CD4-positive, alpha-beta T cell treated with Interleukin-6 at 100 ng/mL for 8 hours (primary cell): ENCODE data around the gene ACKR3.

Experiments
- DNase-seq: peaks from one replicate; pipeline ENCODE4 v3.0.0-alpha.2; 2020; ENCODE audit warnings: mixed read lengths, low spot score

Gene ACKR3

GRCh38 chr2:236569573-236569973 lies at the start of gene ACKR3:
Gene ACKR3 (plus strand): TSS chr2:236569825. CDS start chr2:236580466, 10,641 bp downstream.
- peak; percentile 87 for DNase-seq

GRCh38 chr2:236521556-236521955 lies 48.1 kb upstream of the ACKR3 start:
- DNase-seq = no peak

GRCh38 chr2:236523249-236523648 lies 46.4 kb upstream of the ACKR3 start:
- no peak for DNase-seq

- no peak for DNase-seq
These were observed 44.1 kb upstream of the ACKR3 start for GRCh38 chr2:236525411-236525997.

DNA sequence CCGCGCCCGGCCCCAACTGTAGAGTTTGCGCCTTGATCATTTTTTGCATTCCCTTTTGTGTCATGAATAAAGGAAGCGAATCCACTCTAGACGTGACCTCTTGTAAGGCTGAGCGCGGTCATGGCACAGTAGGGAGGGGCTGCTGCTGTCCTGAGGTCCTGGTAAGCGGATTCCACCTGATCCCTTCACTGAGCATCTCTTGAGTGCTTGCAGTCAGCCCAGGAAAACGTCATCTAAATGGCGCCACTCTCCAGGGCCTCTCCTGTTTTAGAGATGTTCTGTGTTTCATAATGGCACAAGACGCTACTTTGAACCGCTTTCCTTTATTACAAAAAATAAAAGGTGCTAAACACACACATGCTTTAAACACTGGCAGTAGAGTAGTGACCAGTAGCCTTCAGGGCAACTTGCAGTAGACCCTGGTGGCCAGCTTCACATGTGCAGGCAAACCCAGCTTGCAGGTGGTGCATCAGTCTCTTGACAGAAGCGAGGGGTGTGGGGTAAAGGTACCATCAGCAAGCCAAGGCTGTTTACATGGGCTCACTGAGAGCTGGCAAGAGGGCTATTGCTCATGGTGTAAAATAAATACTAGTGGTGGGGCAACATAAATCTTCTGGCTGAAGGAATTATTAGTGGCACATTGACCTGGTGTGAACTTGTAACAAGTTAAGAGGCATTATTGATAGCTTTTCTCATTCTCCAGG lies 43.0 kb upstream of the ACKR3 start:
- DNase-seq = no peak

GRCh38 chr2:236527159-236527630 lies 42.4 kb upstream of the ACKR3 start:
- DNase-seq = no peak

DNA sequence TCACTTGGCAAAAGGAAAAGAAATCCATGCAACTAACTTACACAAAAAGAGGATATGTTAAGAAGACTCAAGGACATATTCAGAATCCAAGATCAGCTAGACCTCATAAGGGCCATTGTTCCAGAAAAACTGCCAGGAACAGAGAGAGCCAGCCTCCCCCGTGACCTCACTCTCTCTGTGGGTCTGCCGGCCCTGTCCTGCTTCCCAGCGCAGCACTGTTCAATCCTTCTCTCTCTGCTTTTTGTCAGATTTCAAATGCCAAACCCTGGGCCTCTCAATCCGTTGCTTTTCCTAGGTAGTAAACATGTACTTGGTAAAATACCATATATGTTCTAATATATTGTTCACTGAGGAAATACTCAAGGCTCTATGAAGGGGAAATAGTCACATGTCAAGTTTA lies 40.0 kb upstream of the ACKR3 start:
- DNase-seq = no peak

DNA sequence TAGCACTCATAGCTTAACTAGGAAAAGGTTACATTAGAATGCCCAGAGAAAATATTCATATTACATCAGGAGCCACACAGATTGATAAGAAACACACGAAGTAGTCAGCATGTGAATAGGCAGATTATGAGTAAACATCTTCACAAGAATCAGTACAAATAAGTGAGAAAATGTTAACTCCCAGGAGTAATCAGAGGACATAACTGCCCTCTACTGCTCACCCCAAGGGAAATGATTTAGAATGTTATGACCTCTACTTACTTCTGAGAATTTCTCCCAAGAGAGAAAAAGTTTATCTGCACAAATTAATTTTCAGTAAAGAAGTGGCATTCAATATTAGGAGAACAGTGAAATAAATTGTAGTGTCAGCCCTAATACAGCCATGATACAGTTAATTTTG lies 39.1 kb upstream of the ACKR3 start:
- DNase-seq = no peak

GRCh38 chr2:236531195-236531594 lies 38.4 kb upstream of the ACKR3 start:
- no peak for DNase-seq

DNA sequence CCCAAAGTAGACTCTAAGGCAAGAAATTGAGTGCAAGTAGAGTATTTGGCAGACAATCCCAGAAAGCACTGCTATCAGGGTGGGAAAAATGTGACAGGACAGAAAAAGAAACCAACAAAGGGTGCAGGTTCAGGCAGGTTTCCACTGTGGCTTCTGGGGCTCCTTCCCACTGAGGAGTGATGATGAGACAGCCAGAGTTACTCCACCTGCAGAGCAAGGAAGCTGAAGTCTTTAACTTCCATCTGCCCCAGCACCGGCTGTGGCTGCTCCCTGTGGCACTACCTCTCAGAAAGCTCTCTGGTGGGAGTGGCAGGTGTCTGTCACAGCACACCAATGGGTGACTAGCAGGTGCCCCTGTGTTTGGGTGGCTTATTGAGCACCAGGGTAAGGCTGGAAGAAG lies 37.6 kb upstream of the ACKR3 start:
- no peak for DNase-seq

DNA sequence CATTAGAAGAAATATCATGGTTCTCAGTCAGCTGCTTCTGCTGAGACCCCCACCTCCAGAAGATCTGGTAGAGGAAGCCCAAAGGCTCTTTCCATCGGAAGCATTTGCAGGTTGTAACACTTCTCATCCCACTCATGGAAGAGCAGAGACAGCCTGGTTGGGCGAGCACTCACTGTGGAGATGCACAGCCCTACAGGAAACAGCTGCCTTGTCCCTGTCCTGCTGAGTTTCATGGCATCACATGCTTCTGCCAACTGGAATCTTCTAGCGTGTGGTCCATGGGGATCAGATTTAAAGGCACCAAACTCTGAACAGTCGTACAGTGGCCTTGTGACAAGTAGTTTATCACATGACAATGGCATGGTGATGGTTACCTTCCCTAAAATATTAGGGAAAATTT lies 36.3 kb upstream of the ACKR3 start:
- DNase-seq = no peak

DNA sequence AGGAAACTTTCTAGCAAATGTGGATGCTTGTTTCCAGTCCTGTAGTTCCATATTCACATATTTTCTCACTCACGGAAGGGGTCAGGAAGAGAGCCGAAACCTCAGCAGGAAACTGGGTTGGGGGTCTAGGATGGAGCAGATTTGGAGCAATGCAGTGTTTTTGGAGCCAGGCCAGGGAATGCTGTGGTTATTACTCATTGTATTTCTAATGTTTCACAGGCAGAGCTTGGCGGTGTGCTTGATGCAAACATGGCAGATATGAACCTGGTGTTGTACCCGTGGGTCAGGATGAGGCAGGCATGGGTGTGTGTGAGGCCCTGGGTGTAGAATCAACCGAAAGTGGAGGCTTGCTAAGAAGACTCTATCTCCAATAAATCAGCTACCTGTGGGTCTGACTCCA lies 34.6 kb upstream of the ACKR3 start:
- no peak for DNase-seq

- peak; percentile 70 for DNase-seq
These were observed 32.8 kb upstream of the ACKR3 start for GRCh38 chr2:236536727-236537398.

- DNase-seq = no peak
These were observed 31.4 kb upstream of the ACKR3 start for GRCh38 chr2:236538242-236538641.

DNA sequence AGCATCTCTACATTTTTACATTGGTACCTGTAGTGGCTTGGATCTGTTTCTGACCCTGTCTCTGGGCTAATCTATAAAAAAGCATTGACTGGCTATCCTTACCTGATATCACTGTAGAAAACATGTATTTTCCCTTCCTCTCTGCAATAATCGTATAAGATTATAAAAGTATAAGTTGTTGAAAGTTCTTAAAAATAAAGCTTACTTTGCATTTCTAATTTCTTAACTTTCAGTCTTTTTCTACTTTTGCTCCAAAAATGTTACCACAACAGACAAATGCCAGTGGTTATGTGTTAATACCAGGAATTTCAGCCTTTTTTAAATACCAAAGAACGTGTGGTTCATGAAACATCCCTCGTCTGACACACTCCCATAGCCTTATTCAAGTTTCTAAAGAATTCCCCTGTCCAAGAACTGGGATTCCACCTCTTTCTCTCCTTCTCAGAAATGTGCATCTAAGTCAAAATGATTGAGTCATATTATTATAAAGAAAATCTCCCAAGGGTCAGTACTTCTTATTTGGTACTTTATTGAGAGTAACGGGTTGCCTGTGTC lies 28.5 kb upstream of the ACKR3 start:
- no peak for DNase-seq

DNA sequence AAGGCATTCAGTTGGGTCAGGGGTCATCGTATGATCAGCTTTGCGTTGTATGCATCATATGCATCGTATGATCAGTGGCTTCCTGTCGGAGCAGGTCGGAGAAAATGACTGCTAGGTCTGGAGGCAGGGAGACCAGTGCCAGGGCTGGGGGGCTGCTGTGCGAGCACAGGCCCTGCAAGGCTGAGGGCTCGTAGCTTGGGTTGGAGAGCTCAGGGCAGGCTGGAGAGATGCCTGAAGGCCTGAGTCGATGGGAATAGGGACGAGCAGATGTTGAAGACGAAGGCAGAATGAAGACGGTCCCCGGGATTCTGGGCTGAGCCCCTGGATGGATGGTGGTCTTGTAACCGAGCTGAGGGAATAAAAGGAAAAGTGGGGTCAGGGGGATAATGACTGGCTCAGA lies 25.3 kb upstream of the ACKR3 start:
- no peak for DNase-seq

- DNase-seq = no peak
These were observed 24.4 kb upstream of the ACKR3 start for GRCh38 chr2:236545248-236545658.

GRCh38 chr2:236545814-236546480 lies 23.7 kb upstream of the ACKR3 start:
- DNase-seq = peak; percentile 38

DNA sequence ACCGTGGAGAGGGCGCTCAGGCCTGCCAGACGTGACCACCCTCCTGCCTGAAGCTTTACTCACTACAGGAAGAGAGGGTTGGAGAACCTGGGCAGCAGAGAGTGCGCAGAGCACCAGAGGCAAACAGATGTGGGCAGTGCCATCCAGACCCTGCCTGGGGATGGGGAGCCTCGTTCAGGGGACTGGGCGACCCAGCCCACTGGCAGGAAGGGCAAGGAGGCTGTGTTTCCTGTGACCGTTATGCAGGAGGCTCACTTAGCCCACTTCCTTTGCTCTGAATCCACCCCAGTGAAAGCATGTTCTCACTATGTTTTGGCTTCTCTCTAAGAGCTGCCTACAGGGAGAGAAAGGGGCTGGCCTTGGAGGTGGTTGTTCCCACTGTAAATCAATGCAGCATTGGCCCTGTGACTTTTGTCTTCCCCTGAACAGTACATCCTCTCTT lies 23.0 kb upstream of the ACKR3 start:
- peak; percentile 59 for DNase-seq

GRCh38 chr2:236547725-236548124 lies 21.9 kb upstream of the ACKR3 start:
- no peak for DNase-seq

GRCh38 chr2:236548179-236548921 lies 21.3 kb upstream of the ACKR3 start:
- DNase-seq = no peak

DNA sequence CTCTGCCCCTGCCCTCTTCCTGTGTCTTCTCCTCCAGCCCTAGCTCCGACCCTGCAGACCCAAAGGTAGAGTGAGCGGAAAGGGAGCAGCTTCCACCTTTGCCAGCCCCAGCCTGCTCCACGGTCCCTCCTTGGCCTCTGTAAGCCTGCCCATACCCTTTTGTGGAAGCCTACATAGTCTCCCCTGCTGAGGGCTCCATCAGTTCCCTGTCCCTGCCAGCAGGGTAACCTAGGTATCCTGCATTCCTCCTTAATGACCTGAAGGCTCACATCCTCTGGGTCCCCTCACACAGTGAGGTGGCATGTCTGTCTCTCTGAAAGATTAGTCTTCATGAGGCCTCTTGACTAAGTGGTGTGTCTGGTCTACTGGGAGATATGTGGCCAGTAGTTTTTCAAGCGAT lies 20.5 kb upstream of the ACKR3 start:
- DNase-seq = no peak
